HG02571 (cell line): ENCODE measurements around the gene GTF2A1L.

Experiments
- ATAC-seq: cut with Tn5 transposase; IDR thresholded peaks from one replicate; pipeline ENCODE4 v1.9.1; 2021; ENCODE audit warnings: mild to moderate bottlenecking, moderate library complexity; ENCODE audit not compliant: unreplicated experiment

The GTF2A1L gene

DNA sequence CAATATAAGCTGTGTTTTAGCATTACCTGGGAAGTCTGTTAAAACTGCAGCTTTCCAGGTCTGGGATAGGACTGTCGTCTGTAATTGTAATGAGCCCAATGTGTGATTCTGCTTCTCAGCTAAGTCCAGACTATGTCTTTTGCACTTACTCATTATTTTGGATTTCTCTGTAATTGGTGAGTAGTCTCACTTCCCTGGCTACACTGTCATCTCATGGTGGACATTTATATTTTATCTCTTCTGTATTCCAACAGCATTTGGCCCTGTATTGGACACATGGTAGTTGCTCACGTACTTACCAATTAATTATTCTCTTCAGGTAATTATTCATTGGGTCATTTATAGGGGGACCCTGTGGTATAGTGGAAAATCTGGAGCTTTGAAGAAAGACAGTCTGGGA lies 109.9 kb downstream of the GTF2A1L start:
- no peak for ATAC-seq

DNA sequence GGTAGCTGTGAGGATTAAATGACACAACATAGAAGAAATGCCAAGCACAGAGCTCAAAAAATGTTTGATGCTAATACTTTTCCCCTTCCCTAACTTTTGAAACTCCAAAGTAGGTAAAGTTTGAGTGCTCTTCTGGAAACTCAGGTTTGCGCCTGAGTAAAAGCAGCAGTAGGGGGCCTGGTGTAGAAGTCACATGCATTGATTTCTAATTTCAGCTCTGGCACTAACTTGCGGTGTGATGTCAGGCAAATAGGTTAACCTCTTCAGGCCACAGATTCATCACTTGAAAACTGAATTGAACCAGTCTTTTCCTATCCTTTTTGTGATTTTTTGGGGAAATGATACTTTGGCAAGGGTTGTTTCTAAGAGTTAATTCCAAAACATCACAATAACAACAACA lies 110.6 kb downstream of the GTF2A1L start:
- no peak for ATAC-seq

DNA sequence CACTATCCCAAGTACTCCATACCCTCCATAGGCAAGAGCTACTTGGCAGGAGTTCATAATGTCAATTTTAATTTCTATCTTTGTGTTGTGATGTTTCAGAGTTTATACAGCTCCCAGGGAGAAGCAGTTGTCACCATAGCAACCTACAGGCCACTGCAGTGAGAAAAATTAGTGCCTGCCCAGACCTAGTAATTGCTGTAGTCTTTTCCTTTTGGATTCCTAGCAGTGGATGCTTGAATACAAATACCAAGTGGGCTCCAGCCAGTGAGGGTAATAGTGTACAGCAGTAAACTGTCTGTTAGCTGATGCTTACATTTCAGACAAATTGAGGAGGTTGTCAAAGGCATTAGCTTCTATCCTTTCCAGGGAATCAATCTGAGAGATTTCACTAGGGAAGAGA lies 111.2 kb downstream of the GTF2A1L start:
- ATAC-seq, result no peak
